ENCODE measurements around the gene STX1A. TPM values are rescaled to one million over a fixed set of nuclear protein-coding genes. Genes with fewer than 3 reads are reported as not detected.
A peak's percentile ranks its signal among the peaks of the same experiment; 100 is the strongest.

Gene STX1A
- polyA plus RNA-seq, 1 experiment: 12.9 TPM

DNA sequence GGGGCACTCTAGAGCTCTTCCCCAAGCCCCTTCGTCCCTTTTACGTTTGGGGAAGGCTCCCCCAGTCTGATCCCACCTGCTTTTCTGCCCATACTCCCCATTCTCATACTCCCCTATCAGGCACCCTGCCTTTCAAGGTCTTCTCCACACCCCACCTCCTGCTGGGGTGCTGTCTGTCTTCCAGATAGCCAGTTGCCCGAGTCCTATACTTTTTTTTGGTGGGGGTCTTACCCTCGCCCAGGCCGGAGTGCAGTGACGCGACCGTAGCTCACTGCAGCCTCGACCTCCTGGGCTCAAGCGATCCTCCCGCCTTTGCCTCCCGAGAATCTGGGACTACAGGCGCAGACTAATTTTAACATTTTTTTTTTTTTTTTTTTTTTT is 19.9 kb upstream of the STX1A start:
- no peak overlapping the region for H3K27ac ChIP-seq (ENCODE audit: low read depth, low read length)
- H3K9me3 ChIP-seq (ENCODE audit: control insufficient read depth, insufficient read depth, low read length): no peaks in the 10 kb centered on the region; the same call in 1 of the 2 replicates
- TF ChIP-seq, protein P1, sequence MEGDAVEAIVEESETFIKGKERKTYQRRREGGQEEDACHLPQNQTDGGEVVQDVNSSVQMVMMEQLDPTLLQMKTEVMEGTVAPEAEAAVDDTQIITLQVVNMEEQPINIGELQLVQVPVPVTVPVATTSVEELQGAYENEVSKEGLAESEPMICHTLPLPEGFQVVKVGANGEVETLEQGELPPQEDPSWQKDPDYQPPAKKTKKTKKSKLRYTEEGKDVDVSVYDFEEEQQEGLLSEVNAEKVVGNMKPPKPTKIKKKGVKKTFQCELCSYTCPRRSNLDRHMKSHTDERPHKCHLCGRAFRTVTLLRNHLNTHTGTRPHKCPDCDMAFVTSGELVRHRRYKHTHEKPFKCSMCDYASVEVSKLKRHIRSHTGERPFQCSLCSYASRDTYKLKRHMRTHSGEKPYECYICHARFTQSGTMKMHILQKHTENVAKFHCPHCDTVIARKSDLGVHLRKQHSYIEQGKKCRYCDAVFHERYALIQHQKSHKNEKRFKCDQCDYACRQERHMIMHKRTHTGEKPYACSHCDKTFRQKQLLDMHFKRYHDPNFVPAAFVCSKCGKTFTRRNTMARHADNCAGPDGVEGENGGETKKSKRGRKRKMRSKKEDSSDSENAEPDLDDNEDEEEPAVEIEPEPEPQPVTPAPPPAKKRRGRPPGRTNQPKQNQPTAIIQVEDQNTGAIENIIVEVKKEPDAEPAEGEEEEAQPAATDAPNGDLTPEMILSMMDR (IDR thresholded peaks at IDR 0.05; ENCODE audit: low read depth, low read length): no peak
- POLR2A ChIA-PET: interaction anchor here (1.1 to 1.5 kb wide), 2 partner anchors 17 to 111 kb away, joined by 3 to 12 read pairs; no protein-coding TSS in a partner anchor
- DNase-seq (ENCODE audit: low read depth, low spot score): no peak
- peak overlapping the region; percentile 89 for H3K4me3 ChIP-seq (ENCODE audit: low read depth, low read length)
- no peaks in the 10 kb centered on the region for H3K27me3 ChIP-seq (ENCODE audit: control insufficient read depth, insufficient read depth, low read length)
- CTCF ChIA-PET: interaction anchor here (0.7 to 2.2 kb wide), 3 partner anchors 14 to 115 kb away, joined by 3 to 16 read pairs (median 9); no protein-coding TSS in a partner anchor

DNA sequence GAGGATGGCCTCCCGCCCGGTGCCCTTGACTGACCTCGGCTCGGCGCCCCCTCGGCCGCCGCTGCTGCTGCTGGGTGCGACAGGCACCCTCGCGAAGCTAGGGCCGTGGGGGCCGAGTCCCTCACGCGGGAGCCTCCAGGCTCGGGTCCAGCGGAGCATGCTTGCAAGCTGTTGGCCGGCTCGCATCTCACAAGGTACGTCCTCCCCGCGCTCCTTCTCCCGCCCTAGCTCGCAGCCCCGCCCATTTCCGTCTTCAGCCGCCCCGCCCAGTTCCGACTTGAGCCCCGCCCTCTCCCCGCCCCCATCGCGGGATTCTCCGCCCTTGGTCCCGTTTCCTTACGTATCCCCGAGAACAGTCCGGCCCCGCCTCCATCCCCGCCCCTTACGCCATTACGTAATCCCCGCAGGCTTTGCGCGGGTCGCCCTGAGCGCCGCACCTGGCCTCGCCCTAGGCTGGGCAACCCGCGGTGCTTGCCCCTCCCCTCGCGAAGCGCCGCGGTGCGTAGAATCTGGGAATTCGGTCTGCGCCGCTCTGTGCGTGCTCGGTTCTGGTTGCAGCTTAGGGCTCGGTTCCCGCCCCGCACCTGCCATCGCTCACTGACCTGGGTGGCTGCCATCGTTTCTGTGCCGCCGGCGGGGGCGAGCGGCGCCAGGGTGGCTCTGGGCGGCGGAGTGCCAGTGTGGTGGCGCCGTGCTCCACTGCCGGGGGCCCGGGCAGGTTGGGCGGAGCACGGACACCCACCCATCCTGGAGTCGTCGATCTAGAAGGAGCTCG is 19.3 kb upstream of the STX1A start, which contains the start of gene ABHD11:
Gene ABHD11 (minus strand): TSS at position 191 of the 775 bp plus-strand sequence. CDS start 32 bp downstream, at position 159.
- H3K9me3 ChIP-seq (ENCODE audit: control insufficient read depth, insufficient read depth, low read length): no peaks in the 10 kb centered on the region; the same call in 1 of the 2 replicates
- H3K27me3 ChIP-seq (ENCODE audit: control insufficient read depth, insufficient read depth, low read length): no peaks in the 10 kb centered on the region
- TF ChIP-seq, protein P1 (IDR thresholded peaks at IDR 0.05; ENCODE audit: low read depth, low read length): no peak
- POLR2A ChIA-PET: interaction anchor here (0.5 to 1.5 kb wide), 6 partner anchors 10 to 124 kb away, joined by 3 to 12 read pairs (median 4); no protein-coding TSS in a partner anchor
- peak within 1 kb of the TSS; percentile 89 for H3K4me3 ChIP-seq (ENCODE audit: low read depth, low read length)
- peak; percentile 92 for DNase-seq (ENCODE audit: low read depth, low spot score)
- H3K27ac ChIP-seq (ENCODE audit: low read depth, low read length): peak within 1 kb of the TSS; percentile 31
- CTCF ChIA-PET: interaction anchor here (0.5 to 2.2 kb wide), 7 partner anchors 13 to 273 kb away, joined by 3 to 16 read pairs (median 5); no protein-coding TSS in a partner anchor

DNA sequence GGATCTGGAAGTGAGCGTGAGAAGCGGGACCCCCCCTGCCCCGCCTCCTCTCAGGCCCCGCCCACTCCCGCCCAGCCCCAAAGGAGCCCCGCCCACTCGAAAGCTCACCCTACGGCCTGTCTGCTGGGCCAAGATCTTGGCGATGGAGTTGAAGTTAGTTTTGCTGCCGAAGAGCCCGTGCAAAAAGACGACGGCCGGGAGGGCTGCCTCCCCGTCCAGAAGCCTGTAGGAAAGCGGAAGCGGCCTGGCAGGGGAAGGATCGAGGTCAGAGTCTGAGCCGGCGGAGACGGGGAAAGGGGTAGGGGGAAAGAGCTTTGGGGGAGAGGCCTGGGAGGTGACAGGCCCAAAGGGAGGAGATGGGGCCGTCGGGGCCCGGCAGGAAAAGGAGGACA is 18.7 kb upstream of the STX1A start:
- peak overlapping the region; percentile 89 for H3K4me3 ChIP-seq (ENCODE audit: low read depth, low read length)

DNA sequence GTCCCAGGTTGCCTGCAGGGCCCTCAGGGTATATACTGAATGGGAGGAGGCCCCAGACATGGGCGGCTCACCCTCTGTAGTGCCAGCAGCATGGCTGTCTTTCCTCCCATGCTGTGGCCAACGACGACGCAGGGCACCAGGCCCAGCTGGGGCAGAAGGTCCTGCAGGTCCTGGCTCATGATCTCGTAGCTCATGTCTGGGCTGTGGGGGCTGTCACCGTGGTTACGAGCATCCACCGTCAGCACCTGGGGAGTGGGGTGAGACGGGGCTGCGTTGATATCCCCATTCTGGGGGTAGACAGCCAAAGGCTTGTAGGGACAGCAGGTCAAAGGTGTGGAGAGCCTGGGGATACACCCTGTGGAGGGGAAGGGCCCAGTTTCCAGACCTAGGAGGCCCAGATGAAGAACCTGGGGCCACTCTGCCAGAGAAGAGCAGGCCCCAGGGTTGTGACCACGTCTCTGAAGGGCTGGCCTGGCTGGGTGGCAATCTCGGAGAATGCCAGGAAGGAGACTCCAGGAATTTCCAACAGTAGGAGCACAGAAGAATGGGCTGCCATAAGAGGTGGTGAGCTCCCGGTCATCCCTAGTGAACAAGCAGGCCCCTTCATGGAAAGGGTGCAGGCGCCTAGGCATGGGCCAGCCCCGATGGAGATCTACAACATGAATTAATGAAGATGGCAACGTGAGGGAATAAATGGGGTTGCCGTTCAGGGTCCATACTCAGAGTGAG is 18.2 kb upstream of the STX1A start:
- H3K27me3 ChIP-seq (ENCODE audit: control insufficient read depth, insufficient read depth, low read length): no peaks in the 10 kb centered on the region
- CTCF ChIA-PET: interaction anchor here (0.6 to 2.2 kb wide), 5 partner anchors 12 to 130 kb away, joined by 3 to 16 read pairs (median 5); no protein-coding TSS in a partner anchor
- TF ChIP-seq, protein P1 (IDR thresholded peaks at IDR 0.05; ENCODE audit: low read depth, low read length): no peak
- POLR2A ChIA-PET: no interaction called here
- no peaks in the 10 kb centered on the region; the same call in 1 of the 2 replicates for H3K9me3 ChIP-seq (ENCODE audit: control insufficient read depth, insufficient read depth, low read length)
- peak overlapping the region; percentile 31 for H3K27ac ChIP-seq (ENCODE audit: low read depth, low read length)
- H3K4me3 ChIP-seq (ENCODE audit: low read depth, low read length): peak overlapping the region; percentile 89
- no peak for DNase-seq (ENCODE audit: low read depth, low spot score)

More for the DNA sequence above, 18.7 kb upstream of the STX1A start:
- TF ChIP-seq, protein P1 (IDR thresholded peaks at IDR 0.05; ENCODE audit: low read depth, low read length): no peak
- Histone ChIP-seq H3K27me3 (ENCODE audit: control insufficient read depth, insufficient read depth, low read length) (no peaks in the 10 kb centered on the region), H3K9me3 (ENCODE audit: control insufficient read depth, insufficient read depth, low read length) (no peaks in the 10 kb centered on the region; the same call in 1 of the 2 replicates), H3K27ac (ENCODE audit: low read depth, low read length) (peak overlapping the region; percentile 31)
- no peak for DNase-seq (ENCODE audit: low read depth, low spot score)
- CTCF ChIA-PET: interaction anchor here (0.6 to 2.2 kb wide), 5 partner anchors 12 to 274 kb away, joined by 3 to 16 read pairs (median 9); no protein-coding TSS in a partner anchor
- POLR2A ChIA-PET: interaction anchor here (0.5 to 1.5 kb wide), 5 partner anchors 10 to 125 kb away, joined by 3 to 10 read pairs (median 3); no protein-coding TSS in a partner anchor
